WTC11 (cell line): ENCODE results near the gene LAMA3. TPM values are rescaled to one million over a fixed set of nuclear protein-coding genes. Genes with fewer than 3 reads are reported as not detected.

Experiments used
- ATAC-seq: fragments of 200-7000 bp; cut with Tn5 transposase; 2 replicates; pipeline ENCODE4 v1.10.0; 2021; ENCODE audit warnings: mild to moderate bottlenecking, moderate library complexity
- CTCF ChIA-PET: fragments of 300-600 bp; sonication (Branson Sonifier 250); formaldehyde crosslinking; loops from one replicate; lab custom pipeline; 2021; ENCODE audit warnings: antibody characterized with exemption; lab: Charles Lee
- POLR2A ChIA-PET: fragments of 350-600 bp; sonication (Branson Sonifier 250); formaldehyde crosslinking; loops from one replicate; lab custom pipeline; 2021; ENCODE audit warnings: antibody characterized with exemption; lab: Charles Lee
- DNase-seq: peaks from one replicate; pipeline ENCODE4 v3.0.0; 2021; ENCODE audit warnings: low spot score
- H3K27ac Mint-ChIP-seq: 2 replicates; pipeline ENCODE4 v1.8.0; 2021; ENCODE audit warnings: mixed read lengths
- H3K27me3 Mint-ChIP-seq: 2 replicates; pipeline ENCODE4 v1.8.0; 2021; ENCODE audit warnings: low read depth, mild to moderate bottlenecking, moderate library complexity, mixed read lengths
- H3K36me3 Mint-ChIP-seq: 2 replicates; pipeline ENCODE4 v1.8.0; 2021; ENCODE audit warnings: mixed read lengths
- H3K4me1 Mint-ChIP-seq: 2 replicates; pipeline ENCODE4 v1.8.0; 2022; ENCODE audit warnings: mixed read lengths
- H3K4me3 Mint-ChIP-seq: 2 replicates; pipeline ENCODE4 v1.8.0; 2021; ENCODE audit warnings: mild to moderate bottlenecking, moderate library complexity, mixed read lengths
- H3K9me3 Mint-ChIP-seq: 2 replicates; pipeline ENCODE4 v1.8.0; 2021; ENCODE audit warnings: mixed read lengths
- CREM ChIP-seq: sonication (generic); formaldehyde crosslinking; IDR thresholded peaks from 2 replicates; pipeline ENCODE4 v1.8.1; 2022; ENCODE audit warnings: mild to moderate bottlenecking, missing genetic modification reagents, moderate library complexity
- FOXP1 ChIP-seq: sonication (generic); formaldehyde crosslinking; IDR thresholded peaks from 2 replicates; pipeline ENCODE4 v1.8.0; 2022; ENCODE audit warnings: missing genetic modification reagents, mild to moderate bottlenecking, moderate library complexity, borderline replicate concordance
- GTF2I ChIP-seq: fragments of 250-450 bp; sonication (Bioruptor Pico); conservative IDR thresholded peaks from 2 replicates; pipeline ENCODE4 v1.4.0; 2021; ENCODE audit warnings: mild to moderate bottlenecking
- JUN ChIP-seq: sonication (generic); formaldehyde crosslinking; IDR thresholded peaks from 2 replicates; pipeline ENCODE4 v1.8.0; 2023; ENCODE audit warnings: mild to moderate bottlenecking, missing genetic modification reagents
- NFE2L1 ChIP-seq: sonication (generic); formaldehyde crosslinking; IDR thresholded peaks from 2 replicates; pipeline ENCODE4 v1.8.1; 2023; ENCODE audit warnings: missing genetic modification reagents
- RELA ChIP-seq: sonication (generic); formaldehyde crosslinking; IDR thresholded peaks from 2 replicates; pipeline ENCODE4 v1.8.1; 2022; ENCODE audit warnings: missing genetic modification reagents, mild to moderate bottlenecking, borderline replicate concordance
- SMAD4 ChIP-seq: sonication (generic); formaldehyde crosslinking; IDR thresholded peaks from 2 replicates; pipeline ENCODE4 v1.8.0; 2022; ENCODE audit warnings: mild to moderate bottlenecking, missing genetic modification reagents
- TP53 ChIP-seq: sonication (generic); formaldehyde crosslinking; IDR thresholded peaks from 2 replicates; pipeline ENCODE4 v1.8.1; 2023; ENCODE audit warnings: mild to moderate bottlenecking, missing genetic modification reagents
- ZNF121 ChIP-seq: sonication (generic); formaldehyde crosslinking; IDR thresholded peaks from 2 replicates; pipeline ENCODE4 v1.8.0; 2023; ENCODE audit warnings: missing genetic modification reagents
- ZNF138 ChIP-seq: sonication (generic); formaldehyde crosslinking; conservative IDR thresholded peaks from 2 replicates; pipeline ENCODE4 v1.8.1; 2022; ENCODE audit warnings: mild to moderate bottlenecking, moderate library complexity, missing genetic modification reagents
- ZNF219 ChIP-seq: sonication (generic); formaldehyde crosslinking; IDR thresholded peaks from 2 replicates; pipeline ENCODE4 v1.8.0; 2023; ENCODE audit warnings: missing genetic modification reagents, mild to moderate bottlenecking, borderline replicate concordance
- total RNA-seq: library from RNA; stranded (reverse); gene quantifications from 3 replicates; pipeline ENCODE4 v1.2.3, GENCODE V29; 2021
- TF ChIP-seq, protein P1 (sequence below): sonication (generic); formaldehyde crosslinking; IDR thresholded peaks from 2 replicates; pipeline ENCODE4 v1.8.1; 2023; ENCODE audit warnings: mild to moderate bottlenecking, missing genetic modification reagents, moderate library complexity
- TF ChIP-seq, protein P2 (sequence below): sonication (generic); formaldehyde crosslinking; IDR thresholded peaks from 2 replicates; pipeline ENCODE4 v1.8.1; 2023; ENCODE audit warnings: mild to moderate bottlenecking, missing genetic modification reagents, moderate library complexity
- TF ChIP-seq, protein P3 (sequence below): sonication (generic); formaldehyde crosslinking; IDR thresholded peaks from 2 replicates; pipeline ENCODE4 v1.8.0; 2023; ENCODE audit warnings: mild to moderate bottlenecking, missing genetic modification reagents

The LAMA3 gene
- total RNA-seq, 1 experiment from 2014 or later = 0.83 TPM

DNA sequence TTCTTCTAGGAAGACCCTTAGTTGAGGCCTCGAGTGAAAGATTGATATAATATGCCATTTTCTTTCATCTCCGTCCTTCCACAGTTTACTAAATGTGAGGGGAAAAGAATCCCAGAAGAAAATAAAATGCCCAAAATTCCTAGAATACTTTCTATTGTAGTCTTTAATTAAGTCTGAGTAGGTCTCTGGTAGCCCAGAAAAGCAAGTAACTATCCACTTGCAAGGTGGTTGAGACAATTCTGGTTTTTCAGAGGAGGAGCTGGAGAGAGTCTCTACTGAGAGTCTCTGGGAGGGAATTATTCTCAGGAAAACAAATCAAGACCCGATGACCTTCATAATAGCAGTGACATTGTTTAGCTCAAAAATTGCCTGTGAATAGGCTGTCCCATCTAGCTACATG, 261.4 kb downstream of the LAMA3 start (continued):
- TF ChIP-seq NFE2L1 (CRISPR knock-in tag) (no peak), ZNF219 (CRISPR knock-in tag) (no peak), GTF2I (CRISPR knock-in tag) (no peak), RELA (CRISPR knock-in tag) (no peak)
- TF ChIP-seq, protein P1, sequence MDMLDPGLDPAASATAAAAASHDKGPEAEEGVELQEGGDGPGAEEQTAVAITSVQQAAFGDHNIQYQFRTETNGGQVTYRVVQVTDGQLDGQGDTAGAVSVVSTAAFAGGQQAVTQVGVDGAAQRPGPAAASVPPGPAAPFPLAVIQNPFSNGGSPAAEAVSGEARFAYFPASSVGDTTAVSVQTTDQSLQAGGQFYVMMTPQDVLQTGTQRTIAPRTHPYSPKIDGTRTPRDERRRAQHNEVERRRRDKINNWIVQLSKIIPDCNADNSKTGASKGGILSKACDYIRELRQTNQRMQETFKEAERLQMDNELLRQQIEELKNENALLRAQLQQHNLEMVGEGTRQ = no peak
- TF ChIP-seq, protein P2, sequence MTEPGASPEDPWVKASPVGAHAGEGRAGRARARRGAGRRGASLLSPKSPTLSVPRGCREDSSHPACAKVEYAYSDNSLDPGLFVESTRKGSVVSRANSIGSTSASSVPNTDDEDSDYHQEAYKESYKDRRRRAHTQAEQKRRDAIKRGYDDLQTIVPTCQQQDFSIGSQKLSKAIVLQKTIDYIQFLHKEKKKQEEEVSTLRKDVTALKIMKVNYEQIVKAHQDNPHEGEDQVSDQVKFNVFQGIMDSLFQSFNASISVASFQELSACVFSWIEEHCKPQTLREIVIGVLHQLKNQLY (CRISPR knock-in tag) = no peak

DNA sequence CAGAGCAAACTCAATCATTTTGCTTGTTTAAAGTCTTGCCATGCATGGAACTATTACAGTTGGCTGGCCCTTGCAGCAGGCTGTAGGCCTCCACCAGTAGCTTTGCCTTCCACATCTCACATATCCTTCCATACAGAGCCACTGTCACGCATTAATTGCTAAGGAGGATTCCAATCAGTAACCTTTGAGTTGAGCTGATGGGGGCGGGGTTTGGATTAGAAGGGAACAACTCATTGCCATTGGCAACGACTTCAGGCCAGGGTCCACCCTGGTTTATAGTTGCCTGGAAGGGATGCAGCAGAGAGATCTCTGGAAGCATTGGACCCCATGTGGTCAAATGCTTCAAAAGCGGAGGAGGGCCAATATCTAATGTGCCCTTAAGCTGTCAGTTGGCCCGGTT, 262.0 kb downstream of the LAMA3 start:
- peak; percentile 27 for ATAC-seq

DNA sequence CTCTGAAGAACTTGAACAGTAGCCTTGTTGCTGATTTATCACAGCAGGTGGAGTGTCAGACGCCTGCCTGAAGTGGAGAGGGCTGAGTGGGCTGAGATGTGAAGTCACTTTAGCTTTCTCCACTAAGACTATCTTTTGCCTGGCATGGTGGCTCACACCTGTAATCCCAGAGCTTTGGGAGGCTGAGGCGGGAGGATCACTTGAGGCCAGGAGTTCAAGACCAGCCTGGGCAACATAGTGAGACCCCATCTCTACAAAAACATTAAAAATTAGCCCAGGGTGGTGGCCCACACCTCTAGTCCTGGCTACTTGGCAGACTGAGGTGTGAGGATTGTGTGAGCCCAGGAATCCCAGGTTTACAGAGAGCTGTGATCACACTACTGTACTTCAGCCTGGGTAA, 264.7 kb downstream of the LAMA3 start:
- Mint-ChIP-seq H3K27ac (no peak overlapping the region), H3K27me3 (no peaks in the 10 kb centered on the region)
- TF ChIP-seq ZNF121 (CRISPR knock-in tag) = peak; percentile 91
- TF ChIP-seq, protein P3, sequence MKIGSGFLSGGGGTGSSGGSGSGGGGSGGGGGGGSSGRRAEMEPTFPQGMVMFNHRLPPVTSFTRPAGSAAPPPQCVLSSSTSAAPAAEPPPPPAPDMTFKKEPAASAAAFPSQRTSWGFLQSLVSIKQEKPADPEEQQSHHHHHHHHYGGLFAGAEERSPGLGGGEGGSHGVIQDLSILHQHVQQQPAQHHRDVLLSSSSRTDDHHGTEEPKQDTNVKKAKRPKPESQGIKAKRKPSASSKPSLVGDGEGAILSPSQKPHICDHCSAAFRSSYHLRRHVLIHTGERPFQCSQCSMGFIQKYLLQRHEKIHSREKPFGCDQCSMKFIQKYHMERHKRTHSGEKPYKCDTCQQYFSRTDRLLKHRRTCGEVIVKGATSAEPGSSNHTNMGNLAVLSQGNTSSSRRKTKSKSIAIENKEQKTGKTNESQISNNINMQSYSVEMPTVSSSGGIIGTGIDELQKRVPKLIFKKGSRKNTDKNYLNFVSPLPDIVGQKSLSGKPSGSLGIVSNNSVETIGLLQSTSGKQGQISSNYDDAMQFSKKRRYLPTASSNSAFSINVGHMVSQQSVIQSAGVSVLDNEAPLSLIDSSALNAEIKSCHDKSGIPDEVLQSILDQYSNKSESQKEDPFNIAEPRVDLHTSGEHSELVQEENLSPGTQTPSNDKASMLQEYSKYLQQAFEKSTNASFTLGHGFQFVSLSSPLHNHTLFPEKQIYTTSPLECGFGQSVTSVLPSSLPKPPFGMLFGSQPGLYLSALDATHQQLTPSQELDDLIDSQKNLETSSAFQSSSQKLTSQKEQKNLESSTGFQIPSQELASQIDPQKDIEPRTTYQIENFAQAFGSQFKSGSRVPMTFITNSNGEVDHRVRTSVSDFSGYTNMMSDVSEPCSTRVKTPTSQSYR (CRISPR knock-in tag) = no peak
- no peak for TF ChIP-seq TP53 (CRISPR knock-in tag)
- TF ChIP-seq JUN (CRISPR knock-in tag) = no peak
- no peak for TF ChIP-seq FOXP1 (CRISPR knock-in tag)
- TF ChIP-seq SMAD4 (CRISPR knock-in tag) = no peak
- TF ChIP-seq, all 79 proteins: peak for 1
- POLR2A ChIA-PET = interaction anchor here (0.8 kb wide), 1 partner anchor 11 kb away, joined by 3 read pairs; no protein-coding TSS in a partner anchor
- H3K36me3 Mint-ChIP-seq = no peaks in the 10 kb centered on the region
- ATAC-seq = no peak
- CTCF ChIA-PET = interaction anchor here (0.7 kb wide), 1 partner anchor 35 kb away, joined by 3 read pairs; no protein-coding TSS in a partner anchor
- peaks cover 53% of the 10 kb centered on the region for H3K4me1 Mint-ChIP-seq
- DNase-seq = no peak
- H3K9me3 Mint-ChIP-seq = 0 out of 2 replicates have a peak, but pooled peaks cover 4% of the 10 kb centered on the region
- H3K4me3 Mint-ChIP-seq = no peak overlapping the region

More for the DNA sequence above, 262.0 kb downstream of the LAMA3 start:
- H3K4me1 Mint-ChIP-seq = peaks cover 46% of the 10 kb centered on the region
- TF ChIP-seq CREM (CRISPR knock-in tag) (no peak), ZNF138 (CRISPR knock-in tag) (no peak)
- TF ChIP-seq, protein P3 (CRISPR knock-in tag) = no peak
- ChIA-PET CTCF (interaction anchor here (3.1 kb wide), 1 partner anchor 33 kb away, joined by 15 read pairs; no protein-coding TSS in a partner anchor), POLR2A (interaction anchor here (1.2 kb wide), 1 partner anchor 17 kb away, joined by 3 read pairs; no protein-coding TSS in a partner anchor)
- peak overlapping the region; percentile 94 for H3K27ac Mint-ChIP-seq
- no peaks in the 10 kb centered on the region for H3K27me3 Mint-ChIP-seq
- H3K4me3 Mint-ChIP-seq = no peak overlapping the region
- no peaks in the 10 kb centered on the region for H3K36me3 Mint-ChIP-seq
- H3K9me3 Mint-ChIP-seq = 0 out of 2 replicates have a peak, but pooled peaks cover 4% of the 10 kb centered on the region
- DNase-seq = no peak
